ENCODE results near the gene SLC22A13.

- TF ChIP-seq MAFK (IDR thresholded peaks at IDR 0.05; ENCODE audit: low read depth, low read length) (no peak), MXI1 (IDR thresholded peaks at IDR 0.05; ENCODE audit: borderline replicate concordance, low read depth, low read length) (no peak), POLR2A (IDR thresholded peaks at IDR 0.05; ENCODE audit: low read depth, low read length) (no peak), SMC3 (IDR thresholded peaks at IDR 0.05; ENCODE audit: low read depth, low read length) (no peak), FOS (IDR thresholded peaks at IDR 0.05; ENCODE audit: low read depth, low read length) (no peak), RAD21 (IDR thresholded peaks at IDR 0.05; ENCODE audit: low read length) (no peak), NFE2L2 (IDR thresholded peaks at IDR 0.05; ENCODE audit: low read depth, low read length) (no peak), MAZ (IDR thresholded peaks at IDR 0.05; ENCODE audit: borderline replicate concordance, low read depth, low read length) (no peak), RFX5 (IDR thresholded peaks at IDR 0.05; ENCODE audit: low read depth, low read length) (no peak)
- TF ChIP-seq, protein P1, sequence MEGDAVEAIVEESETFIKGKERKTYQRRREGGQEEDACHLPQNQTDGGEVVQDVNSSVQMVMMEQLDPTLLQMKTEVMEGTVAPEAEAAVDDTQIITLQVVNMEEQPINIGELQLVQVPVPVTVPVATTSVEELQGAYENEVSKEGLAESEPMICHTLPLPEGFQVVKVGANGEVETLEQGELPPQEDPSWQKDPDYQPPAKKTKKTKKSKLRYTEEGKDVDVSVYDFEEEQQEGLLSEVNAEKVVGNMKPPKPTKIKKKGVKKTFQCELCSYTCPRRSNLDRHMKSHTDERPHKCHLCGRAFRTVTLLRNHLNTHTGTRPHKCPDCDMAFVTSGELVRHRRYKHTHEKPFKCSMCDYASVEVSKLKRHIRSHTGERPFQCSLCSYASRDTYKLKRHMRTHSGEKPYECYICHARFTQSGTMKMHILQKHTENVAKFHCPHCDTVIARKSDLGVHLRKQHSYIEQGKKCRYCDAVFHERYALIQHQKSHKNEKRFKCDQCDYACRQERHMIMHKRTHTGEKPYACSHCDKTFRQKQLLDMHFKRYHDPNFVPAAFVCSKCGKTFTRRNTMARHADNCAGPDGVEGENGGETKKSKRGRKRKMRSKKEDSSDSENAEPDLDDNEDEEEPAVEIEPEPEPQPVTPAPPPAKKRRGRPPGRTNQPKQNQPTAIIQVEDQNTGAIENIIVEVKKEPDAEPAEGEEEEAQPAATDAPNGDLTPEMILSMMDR (conservative IDR thresholded peaks at IDR 0.05; ENCODE audit: low read depth, low read length), result no peak
- TF ChIP-seq, protein P2, sequence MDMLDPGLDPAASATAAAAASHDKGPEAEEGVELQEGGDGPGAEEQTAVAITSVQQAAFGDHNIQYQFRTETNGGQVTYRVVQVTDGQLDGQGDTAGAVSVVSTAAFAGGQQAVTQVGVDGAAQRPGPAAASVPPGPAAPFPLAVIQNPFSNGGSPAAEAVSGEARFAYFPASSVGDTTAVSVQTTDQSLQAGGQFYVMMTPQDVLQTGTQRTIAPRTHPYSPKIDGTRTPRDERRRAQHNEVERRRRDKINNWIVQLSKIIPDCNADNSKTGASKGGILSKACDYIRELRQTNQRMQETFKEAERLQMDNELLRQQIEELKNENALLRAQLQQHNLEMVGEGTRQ (IDR thresholded peaks at IDR 0.05; ENCODE audit: low read depth, low read length), result no peak
Measured at GRCh38 chr3:38325256-38325655, 59.6 kb downstream of the SLC22A13 start.

All from IMR-90 (cell line).